MCF 10A (cell line): Measurements from ENCODE around the gene MMUT. TPM values are rescaled to one million over a fixed set of nuclear protein-coding genes. Genes with fewer than 3 reads are reported as not detected.

Source experiments
- BruUV-seq: library from RNA; stranded (reverse); fragments of 400-500 nt; replicated peaks from 2 replicates; lab custom pipeline; 2021; lab: Mats Ljungman, UMichigan
- CTCF ChIA-PET: fragments of 300-600 bp; sonication (Branson Sonifier 250); formaldehyde crosslinking; extraction: SDS; loops from one replicate; lab custom pipeline; 2021; ENCODE audit warnings: antibody characterized with exemption, inconsistent platforms; lab: Yijun Ruan, JAX
- POLR2A ChIA-PET: fragments of 300-600, 350-650 bp; sonication (Branson Sonifier 250); formaldehyde crosslinking; extraction: SDS; loops from one replicate; lab custom pipeline; 2020; ENCODE audit warnings: antibody characterized with exemption, inconsistent platforms; lab: Yijun Ruan, JAX
- DNase-seq: peaks from one replicate; pipeline ENCODE4 v3.0.0-alpha.2; 2018; ENCODE audit not compliant: unreplicated experiment
- H3K27ac Mint-ChIP-seq: one replicate; pipeline ENCODE4 v1.8.0; 2022; ENCODE audit warnings: mild to moderate bottlenecking, low read depth, mixed read lengths; ENCODE audit not compliant: unreplicated experiment
- H3K27me3 Mint-ChIP-seq: one replicate; pipeline ENCODE4 v1.8.0; 2022; ENCODE audit warnings: mixed read lengths; ENCODE audit not compliant: insufficient read depth, unreplicated experiment
- H3K36me3 Mint-ChIP-seq: one replicate; pipeline ENCODE4 v1.8.0; 2022; ENCODE audit warnings: mild to moderate bottlenecking, moderate library complexity, mixed read lengths; ENCODE audit not compliant: insufficient read depth, unreplicated experiment
- H3K4me1 Mint-ChIP-seq: one replicate; pipeline ENCODE4 v1.8.0; 2022; ENCODE audit warnings: mixed read lengths; ENCODE audit not compliant: insufficient read depth, unreplicated experiment
- H3K4me3 Mint-ChIP-seq: one replicate; pipeline ENCODE4 v1.8.0; 2022; ENCODE audit warnings: mild to moderate bottlenecking, moderate library complexity, mixed read lengths; ENCODE audit not compliant: unreplicated experiment
- H3K9me3 Mint-ChIP-seq: one replicate; pipeline ENCODE4 v1.8.0; 2022; ENCODE audit warnings: mixed read lengths; ENCODE audit not compliant: unreplicated experiment
- intact Hi-C: fragments of 100-400 bp; cut with micrococcal nuclease; formaldehyde crosslinking; loops from 2 replicates; pipeline ENCODE4 v1.14.1; 2022
- total RNA-seq: library from RNA; stranded (reverse); gene quantifications from 2 replicates; pipeline ENCODE4 v1.2.3, GENCODE V29; 2022
- TF ChIP-seq, protein P1 (sequence below): fragments of 200-600 bp; IDR thresholded peaks from one replicate; pipeline ENCODE4 v1.8.0; 2022; ENCODE audit warnings: antibody characterized with exemption, mild to moderate bottlenecking; ENCODE audit not compliant: unreplicated experiment

Gene MMUT
- total RNA-seq, 1 experiment from 2014 or later, result 17.8 TPM

GRCh38 chr6:49423817-49424216 lies 39.2 kb downstream of the MMUT start:
- TF ChIP-seq, protein P1, sequence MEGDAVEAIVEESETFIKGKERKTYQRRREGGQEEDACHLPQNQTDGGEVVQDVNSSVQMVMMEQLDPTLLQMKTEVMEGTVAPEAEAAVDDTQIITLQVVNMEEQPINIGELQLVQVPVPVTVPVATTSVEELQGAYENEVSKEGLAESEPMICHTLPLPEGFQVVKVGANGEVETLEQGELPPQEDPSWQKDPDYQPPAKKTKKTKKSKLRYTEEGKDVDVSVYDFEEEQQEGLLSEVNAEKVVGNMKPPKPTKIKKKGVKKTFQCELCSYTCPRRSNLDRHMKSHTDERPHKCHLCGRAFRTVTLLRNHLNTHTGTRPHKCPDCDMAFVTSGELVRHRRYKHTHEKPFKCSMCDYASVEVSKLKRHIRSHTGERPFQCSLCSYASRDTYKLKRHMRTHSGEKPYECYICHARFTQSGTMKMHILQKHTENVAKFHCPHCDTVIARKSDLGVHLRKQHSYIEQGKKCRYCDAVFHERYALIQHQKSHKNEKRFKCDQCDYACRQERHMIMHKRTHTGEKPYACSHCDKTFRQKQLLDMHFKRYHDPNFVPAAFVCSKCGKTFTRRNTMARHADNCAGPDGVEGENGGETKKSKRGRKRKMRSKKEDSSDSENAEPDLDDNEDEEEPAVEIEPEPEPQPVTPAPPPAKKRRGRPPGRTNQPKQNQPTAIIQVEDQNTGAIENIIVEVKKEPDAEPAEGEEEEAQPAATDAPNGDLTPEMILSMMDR, result peak; percentile 43
- H3K4me3 Mint-ChIP-seq, result no peak overlapping the region
- intact Hi-C loops, result loop anchor here (1.0 to 10.0 kb wide), 2 partner anchors 1636 to 1779 kb away; no protein-coding TSS in a partner anchor
- CTCF ChIA-PET, result interaction anchor here (0.9 kb wide), 1 partner anchor 10 kb away, joined by 4 read pairs; no protein-coding TSS in a partner anchor
- no peaks in the 10 kb centered on the region for H3K4me1 Mint-ChIP-seq
- POLR2A ChIA-PET, result no interaction called here
- H3K27ac Mint-ChIP-seq, result no peak overlapping the region
- no peaks in the 10 kb centered on the region for H3K27me3 Mint-ChIP-seq
- no TSS peak for BruUV-seq
- peak; percentile 23 for DNase-seq
- H3K9me3 Mint-ChIP-seq, result no peaks in the 10 kb centered on the region
- no peaks in the 10 kb centered on the region for H3K36me3 Mint-ChIP-seq

DNA sequence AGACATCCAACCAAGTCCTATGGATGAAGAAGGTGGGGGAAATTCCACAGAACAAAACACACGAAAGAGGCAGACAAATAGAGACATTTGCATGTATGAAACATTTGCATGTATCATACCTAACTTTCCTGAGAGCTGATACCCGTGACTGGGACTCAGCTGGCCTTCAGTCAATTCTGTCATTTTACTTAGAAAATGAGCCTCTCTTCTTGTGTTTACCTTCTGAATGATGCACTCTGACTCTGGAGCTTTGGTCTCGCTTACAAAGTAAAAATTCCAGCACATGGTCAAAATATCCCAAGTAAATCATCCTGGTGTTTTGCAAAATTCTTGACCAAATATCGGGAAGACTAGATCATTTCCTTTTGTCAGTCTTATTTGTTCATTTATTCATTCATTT lies 46.9 kb downstream of the MMUT start:
- CTCF ChIA-PET, result interaction anchor here (1.0 kb wide), 1 partner anchor 1628 kb away, joined by 3 read pairs; no protein-coding TSS in a partner anchor
- intact Hi-C loops, result loop anchor here (10.0 kb wide), 1 partner anchor 931 kb away; no protein-coding TSS in a partner anchor

DNA sequence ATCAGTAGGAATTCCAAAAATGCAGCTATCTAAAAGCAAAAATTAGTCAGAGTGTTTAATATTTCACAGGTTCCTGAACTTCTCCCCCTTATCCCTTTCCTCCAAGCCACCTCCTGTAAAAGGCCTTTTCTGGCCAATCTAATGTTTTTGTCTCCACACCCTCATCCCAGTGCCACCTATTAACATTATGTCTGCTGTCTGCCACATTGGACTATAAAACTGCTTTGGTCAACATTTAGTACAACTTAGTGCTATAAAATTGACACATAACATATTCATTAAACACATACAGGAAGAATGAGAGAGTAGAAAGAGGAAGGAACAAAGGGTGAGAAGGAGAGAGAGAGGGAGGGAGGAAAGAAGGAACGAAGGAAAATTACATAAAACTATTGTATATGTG lies 47.7 kb downstream of the MMUT start:
- DNase-seq, result no peak
- H3K27me3 Mint-ChIP-seq, result no peaks in the 10 kb centered on the region
- intact Hi-C loops, result loop anchor here (10.0 kb wide), 1 partner anchor 931 kb away; no protein-coding TSS in a partner anchor
- no TSS peak for BruUV-seq
- H3K4me1 Mint-ChIP-seq, result no peaks in the 10 kb centered on the region
- H3K9me3 Mint-ChIP-seq, result peaks cover 7% of the 10 kb centered on the region
- no peak overlapping the region for H3K4me3 Mint-ChIP-seq
- H3K27ac Mint-ChIP-seq, result no peak overlapping the region
- ChIA-PET CTCF (no interaction called here), POLR2A (no interaction called here)
- TF ChIP-seq, protein P1, result no peak
- no peaks in the 10 kb centered on the region for H3K36me3 Mint-ChIP-seq

More for the DNA sequence above, 46.9 kb downstream of the MMUT start:
- Mint-ChIP-seq H3K4me3 (no peak overlapping the region), H3K36me3 (no peaks in the 10 kb centered on the region), H3K4me1 (no peaks in the 10 kb centered on the region), H3K9me3 (peaks cover 7% of the 10 kb centered on the region), H3K27me3 (no peaks in the 10 kb centered on the region), H3K27ac (no peak overlapping the region)
- TF ChIP-seq, protein P1, result no peak
- POLR2A ChIA-PET, result interaction anchor here (0.7 kb wide), 1 partner anchor 9 kb away, joined by 3 read pairs; no protein-coding TSS in a partner anchor
- no peak for DNase-seq
- BruUV-seq, result no TSS peak

DNA sequence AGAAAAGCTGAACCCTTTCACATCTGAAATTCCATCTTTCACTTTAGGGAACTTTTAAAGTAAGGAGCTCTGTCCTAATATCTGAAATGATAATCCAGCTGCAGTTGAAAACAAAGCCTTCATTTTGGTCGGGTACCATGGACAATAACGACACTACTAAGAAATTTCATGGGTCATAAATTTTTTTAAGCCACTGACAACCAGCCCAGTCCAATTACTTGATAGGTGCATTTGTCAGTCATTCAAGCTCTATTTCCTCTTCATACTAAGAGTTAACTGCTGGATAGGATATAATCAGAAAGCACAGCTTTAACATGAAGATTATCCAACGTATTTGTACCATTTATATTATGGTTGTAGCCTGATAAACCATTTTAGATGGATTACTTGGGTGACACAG lies 52.5 kb downstream of the MMUT start:
- POLR2A ChIA-PET, result interaction anchor here (0.7 to 1.6 kb wide), 5 partner anchors 12 to 1623 kb away, joined by 4 to 8 read pairs (median 5); no protein-coding TSS in a partner anchor
- intact Hi-C loops, result loop anchor here (1.0 to 10.0 kb wide), 5 partner anchors 584 to 1622 kb away; no protein-coding TSS in a partner anchor
- DNase-seq, result no peak
- peaks cover 7% of the 10 kb centered on the region for H3K9me3 Mint-ChIP-seq
- no peaks in the 10 kb centered on the region for H3K36me3 Mint-ChIP-seq
- H3K27me3 Mint-ChIP-seq, result no peaks in the 10 kb centered on the region
- TF ChIP-seq, protein P1, result no peak
- CTCF ChIA-PET, result interaction anchor here (0.6 to 2.5 kb wide), 39 partner anchors 9 to 1780 kb away, joined by 3 to 47 read pairs (median 3); no protein-coding TSS in a partner anchor
- no peak overlapping the region for H3K27ac Mint-ChIP-seq
- no peak overlapping the region for H3K4me3 Mint-ChIP-seq
- no TSS peak for BruUV-seq
- no peaks in the 10 kb centered on the region for H3K4me1 Mint-ChIP-seq
